PC-3 (cell line): ENCODE results near the gene FFAR4.

Source experiments
- EZH2 ChIP-seq: fragments of 300-600 bp; sonication (generic); IDR thresholded peaks from one replicate; pipeline ENCODE4 v1.6.1; 2017; ENCODE audit warnings: antibody characterized with exemption, mild to moderate bottlenecking, low read length; ENCODE audit not compliant: unreplicated experiment
- TF ChIP-seq, protein P1 (sequence below): fragments of 300-600 bp; sonication (generic); conservative IDR thresholded peaks from 2 replicates; pipeline ENCODE4 v1.5.1; 2017; ENCODE audit warnings: antibody characterized with exemption, low read depth, mild to moderate bottlenecking, low read length

GRCh38 chr10:93550606-93551005, 15.9 kb upstream of the FFAR4 start:
- TF ChIP-seq, protein P1, sequence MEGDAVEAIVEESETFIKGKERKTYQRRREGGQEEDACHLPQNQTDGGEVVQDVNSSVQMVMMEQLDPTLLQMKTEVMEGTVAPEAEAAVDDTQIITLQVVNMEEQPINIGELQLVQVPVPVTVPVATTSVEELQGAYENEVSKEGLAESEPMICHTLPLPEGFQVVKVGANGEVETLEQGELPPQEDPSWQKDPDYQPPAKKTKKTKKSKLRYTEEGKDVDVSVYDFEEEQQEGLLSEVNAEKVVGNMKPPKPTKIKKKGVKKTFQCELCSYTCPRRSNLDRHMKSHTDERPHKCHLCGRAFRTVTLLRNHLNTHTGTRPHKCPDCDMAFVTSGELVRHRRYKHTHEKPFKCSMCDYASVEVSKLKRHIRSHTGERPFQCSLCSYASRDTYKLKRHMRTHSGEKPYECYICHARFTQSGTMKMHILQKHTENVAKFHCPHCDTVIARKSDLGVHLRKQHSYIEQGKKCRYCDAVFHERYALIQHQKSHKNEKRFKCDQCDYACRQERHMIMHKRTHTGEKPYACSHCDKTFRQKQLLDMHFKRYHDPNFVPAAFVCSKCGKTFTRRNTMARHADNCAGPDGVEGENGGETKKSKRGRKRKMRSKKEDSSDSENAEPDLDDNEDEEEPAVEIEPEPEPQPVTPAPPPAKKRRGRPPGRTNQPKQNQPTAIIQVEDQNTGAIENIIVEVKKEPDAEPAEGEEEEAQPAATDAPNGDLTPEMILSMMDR: no peak
- TF ChIP-seq EZH2: no peak
